Ishikawa (cell line): Measurements from ENCODE around the gene EID1.

Experiments used
- CEBPB ChIP-seq: IDR thresholded peaks from 2 replicates; pipeline ENCODE4 v1.6.1; 2012
- CREB1 ChIP-seq: IDR thresholded peaks from 2 replicates; pipeline ENCODE4 v1.6.1; 2012; ENCODE audit warnings: low read depth
- EGR1 ChIP-seq: IDR thresholded peaks from 2 replicates; pipeline ENCODE4 v1.6.1; 2012
- EP300 ChIP-seq: IDR thresholded peaks from 2 replicates; pipeline ENCODE4 v1.6.1; 2012; ENCODE audit warnings: borderline replicate concordance
- FOXM1 ChIP-seq: IDR thresholded peaks from 2 replicates; pipeline ENCODE4 v1.6.1; 2012; ENCODE audit warnings: low read depth, borderline replicate concordance
- NFIC ChIP-seq: IDR thresholded peaks from 2 replicates; pipeline ENCODE4 v1.6.1; 2012
- RAD21 ChIP-seq: IDR thresholded peaks from 2 replicates; pipeline ENCODE4 v1.6.1; 2012; ENCODE audit warnings: low read depth
- REST ChIP-seq: IDR thresholded peaks from 2 replicates; pipeline ENCODE4 v1.6.1; 2012; ENCODE audit warnings: low read depth, mild to moderate bottlenecking
- TAF1 ChIP-seq: IDR thresholded peaks from 2 replicates; pipeline ENCODE4 v1.6.1; 2012; ENCODE audit warnings: low read depth, mild to moderate bottlenecking
- TCF12 ChIP-seq: IDR thresholded peaks from 2 replicates; pipeline ENCODE4 v1.6.1; 2012; ENCODE audit warnings: low read depth
- TEAD4 ChIP-seq: IDR thresholded peaks from 2 replicates; pipeline ENCODE4 v1.6.1; 2012
- USF1 ChIP-seq: IDR thresholded peaks from 2 replicates; pipeline ENCODE4 v1.6.1; 2012
- YY1 ChIP-seq: IDR thresholded peaks from 2 replicates; pipeline ENCODE4 v1.6.1; 2012; ENCODE audit warnings: low read depth
- ZBTB7A ChIP-seq: IDR thresholded peaks from 2 replicates; pipeline ENCODE4 v1.6.1; 2012; ENCODE audit warnings: low read depth
- TF ChIP-seq, protein P1 (sequence below): IDR thresholded peaks from 2 replicates; pipeline ENCODE4 v1.6.1; 2012

The EID1 gene

DNA sequence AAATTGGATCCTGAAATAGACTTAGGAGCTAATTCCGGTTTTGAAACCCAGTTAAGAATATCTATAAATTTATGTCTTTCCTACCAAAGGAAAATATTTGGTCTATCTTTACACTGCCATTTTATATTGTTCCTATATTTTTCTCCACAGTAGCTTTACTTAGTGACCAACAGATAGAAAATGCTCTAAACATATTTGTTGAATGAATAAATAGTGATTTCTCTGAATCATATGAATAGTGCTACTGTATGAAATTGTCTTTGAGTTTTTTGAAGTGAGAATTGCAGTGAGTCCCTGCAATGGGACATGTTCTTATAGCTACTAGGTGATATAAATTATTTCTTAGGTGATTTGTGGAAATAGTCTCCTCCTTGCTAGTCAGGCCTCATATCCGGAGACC is 18.5 kb upstream of the EID1 start:
- TF ChIP-seq CEBPB (no peak), USF1 (no peak), RAD21 (no peak), ZBTB7A (no peak), FOXM1 (no peak), CREB1 (no peak), YY1 (no peak), TEAD4 (no peak), EGR1 (no peak), REST (no peak), TCF12 (no peak), NFIC (no peak), TAF1 (no peak), EP300 (no peak)
- TF ChIP-seq, protein P1, sequence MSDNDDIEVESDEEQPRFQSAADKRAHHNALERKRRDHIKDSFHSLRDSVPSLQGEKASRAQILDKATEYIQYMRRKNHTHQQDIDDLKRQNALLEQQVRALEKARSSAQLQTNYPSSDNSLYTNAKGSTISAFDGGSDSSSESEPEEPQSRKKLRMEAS, result no peak

GRCh38 chr15:48861813-48862431 is 16.0 kb upstream of the EID1 start:
- TF ChIP-seq RAD21 (peak; percentile 94), FOXM1 (no peak)

GRCh38 chr15:48862705-48863104 is 15.2 kb upstream of the EID1 start:
- TF ChIP-seq TCF12 (no peak), TEAD4 (no peak), ZBTB7A (no peak), YY1 (no peak), NFIC (no peak), FOXM1 (no peak), CEBPB (no peak), EP300 (no peak), EGR1 (no peak), RAD21 (no peak), REST (no peak), USF1 (no peak), TAF1 (no peak), CREB1 (no peak)
- TF ChIP-seq, protein P1, result no peak

GRCh38 chr15:48865370-48866079 is 12.4 kb upstream of the EID1 start:
- TF ChIP-seq FOXM1, result no peak
- TF ChIP-seq CREB1, result no peak
- no peak for TF ChIP-seq EGR1
- TF ChIP-seq NFIC, result no peak
- no peak for TF ChIP-seq ZBTB7A
- TF ChIP-seq EP300, result no peak
- TF ChIP-seq YY1, result no peak
- TF ChIP-seq REST, result no peak
- TF ChIP-seq, protein P1, result no peak
